ENCODE measurements around the gene IRF7. TPM values are rescaled to one million over a fixed set of nuclear protein-coding genes. Genes with fewer than 3 reads are reported as not detected.

The IRF7 gene
- total RNA-seq, 1 experiment from 2014 or later: 8.8 TPM

DNA sequence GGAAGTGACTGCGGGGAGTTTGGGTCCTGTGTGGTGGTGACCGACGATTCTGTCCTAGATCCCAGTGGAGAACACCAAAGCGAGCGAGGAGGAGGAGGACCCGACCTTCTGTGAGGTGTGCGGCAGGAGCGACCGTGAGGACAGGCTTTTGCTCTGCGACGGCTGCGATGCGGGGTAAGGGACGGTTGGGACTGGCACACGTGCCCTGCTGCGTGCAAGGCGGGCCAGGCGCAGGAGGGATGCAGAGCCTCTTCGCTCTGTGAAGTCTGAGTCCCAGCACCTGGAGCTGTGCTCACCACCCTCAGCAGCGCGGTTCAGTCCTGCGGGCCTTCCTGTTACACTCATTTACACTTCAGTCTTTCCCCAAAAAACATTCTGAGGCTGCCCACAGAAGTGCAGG, 23.2 kb downstream of the IRF7 start:
- DNase-seq (ENCODE audit: low spot score): no peak
- ChIA-PET POLR2A (ENCODE audit: low non-redundant PET) (no interaction called here), CTCF (no interaction called here)
- Histone ChIP-seq H3K9me3 (ENCODE audit: low read depth, low read length, poor library complexity, severe bottlenecking) (no peaks in the 10 kb centered on the region), H3K36me3 (ENCODE audit: insufficient read depth, low read length, poor library complexity, severe bottlenecking) (peaks cover 56% of the 10 kb centered on the region), H3K27ac (ENCODE audit: low read depth, low read length, poor library complexity, severe bottlenecking) (no peak overlapping the region), H3K4me1 (ENCODE audit: insufficient read depth, low read length, poor library complexity, severe bottlenecking) (no peaks in the 10 kb centered on the region), H3K4me3 (ENCODE audit: low read depth, low read length, poor library complexity, severe bottlenecking) (no peak overlapping the region), H3K27me3 (replicated peaks; ENCODE audit: insufficient read depth, low read depth, low read length, poor library complexity) (no peaks in the 10 kb centered on the region)
- no TSS peak for BruUV-seq (replicated peaks)
- TF ChIP-seq EZH2 (IDR thresholded peaks at IDR 0.05; ENCODE audit: borderline replicate concordance, low read depth, low read length, poor library complexity, severe bottlenecking): no peak
- TF ChIP-seq, protein P1, sequence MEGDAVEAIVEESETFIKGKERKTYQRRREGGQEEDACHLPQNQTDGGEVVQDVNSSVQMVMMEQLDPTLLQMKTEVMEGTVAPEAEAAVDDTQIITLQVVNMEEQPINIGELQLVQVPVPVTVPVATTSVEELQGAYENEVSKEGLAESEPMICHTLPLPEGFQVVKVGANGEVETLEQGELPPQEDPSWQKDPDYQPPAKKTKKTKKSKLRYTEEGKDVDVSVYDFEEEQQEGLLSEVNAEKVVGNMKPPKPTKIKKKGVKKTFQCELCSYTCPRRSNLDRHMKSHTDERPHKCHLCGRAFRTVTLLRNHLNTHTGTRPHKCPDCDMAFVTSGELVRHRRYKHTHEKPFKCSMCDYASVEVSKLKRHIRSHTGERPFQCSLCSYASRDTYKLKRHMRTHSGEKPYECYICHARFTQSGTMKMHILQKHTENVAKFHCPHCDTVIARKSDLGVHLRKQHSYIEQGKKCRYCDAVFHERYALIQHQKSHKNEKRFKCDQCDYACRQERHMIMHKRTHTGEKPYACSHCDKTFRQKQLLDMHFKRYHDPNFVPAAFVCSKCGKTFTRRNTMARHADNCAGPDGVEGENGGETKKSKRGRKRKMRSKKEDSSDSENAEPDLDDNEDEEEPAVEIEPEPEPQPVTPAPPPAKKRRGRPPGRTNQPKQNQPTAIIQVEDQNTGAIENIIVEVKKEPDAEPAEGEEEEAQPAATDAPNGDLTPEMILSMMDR (conservative IDR thresholded peaks at IDR 0.05; ENCODE audit: low read depth, low read length): no peak
- intact Hi-C loops (cut with micrococcal nuclease; ENCODE audit: unreplicated experiment): no loop called here

DNA sequence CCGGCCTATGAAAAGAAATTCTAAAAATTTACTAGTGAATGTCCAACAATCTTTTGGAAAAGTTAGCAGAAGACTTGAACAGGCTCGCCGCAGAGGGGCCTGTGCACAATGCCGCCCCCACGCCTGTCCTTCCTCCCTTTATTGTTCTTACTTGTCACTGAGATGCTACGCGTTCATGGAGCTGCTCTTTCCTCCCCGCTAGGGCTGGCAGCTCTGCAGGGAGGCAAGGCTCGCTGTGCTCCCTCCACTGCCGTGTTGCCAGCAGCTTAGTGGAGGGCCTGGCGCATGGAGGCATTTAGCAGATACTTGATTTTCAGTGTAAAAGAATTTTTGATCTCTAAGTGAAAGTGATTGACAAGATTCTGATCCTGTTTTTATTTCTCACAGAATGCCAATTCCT, 24.8 kb downstream of the IRF7 start:
- no TSS peak for BruUV-seq (replicated peaks)
- Histone ChIP-seq H3K36me3 (ENCODE audit: insufficient read depth, low read length, poor library complexity, severe bottlenecking) (peaks cover 62% of the 10 kb centered on the region), H3K27me3 (replicated peaks; ENCODE audit: insufficient read depth, low read depth, low read length, poor library complexity) (no peaks in the 10 kb centered on the region), H3K9me3 (ENCODE audit: low read depth, low read length, poor library complexity, severe bottlenecking) (no peaks in the 10 kb centered on the region), H3K27ac (ENCODE audit: low read depth, low read length, poor library complexity, severe bottlenecking) (no peak overlapping the region), H3K4me3 (ENCODE audit: low read depth, low read length, poor library complexity, severe bottlenecking) (no peak overlapping the region), H3K4me1 (ENCODE audit: insufficient read depth, low read length, poor library complexity, severe bottlenecking) (no peaks in the 10 kb centered on the region)
- no peak for TF ChIP-seq EZH2 (IDR thresholded peaks at IDR 0.05; ENCODE audit: borderline replicate concordance, low read depth, low read length, poor library complexity, severe bottlenecking)
- TF ChIP-seq, protein P1 (conservative IDR thresholded peaks at IDR 0.05; ENCODE audit: low read depth, low read length): no peak
- ChIA-PET POLR2A (ENCODE audit: low non-redundant PET) (interaction anchor here (0.7 kb wide), 1 partner anchor 27 kb away, joined by 10 read pairs; no protein-coding TSS in a partner anchor), CTCF (no interaction called here)
- DNase-seq (ENCODE audit: low spot score): no peak
- intact Hi-C loops (cut with micrococcal nuclease; ENCODE audit: unreplicated experiment): no loop called here

DNA sequence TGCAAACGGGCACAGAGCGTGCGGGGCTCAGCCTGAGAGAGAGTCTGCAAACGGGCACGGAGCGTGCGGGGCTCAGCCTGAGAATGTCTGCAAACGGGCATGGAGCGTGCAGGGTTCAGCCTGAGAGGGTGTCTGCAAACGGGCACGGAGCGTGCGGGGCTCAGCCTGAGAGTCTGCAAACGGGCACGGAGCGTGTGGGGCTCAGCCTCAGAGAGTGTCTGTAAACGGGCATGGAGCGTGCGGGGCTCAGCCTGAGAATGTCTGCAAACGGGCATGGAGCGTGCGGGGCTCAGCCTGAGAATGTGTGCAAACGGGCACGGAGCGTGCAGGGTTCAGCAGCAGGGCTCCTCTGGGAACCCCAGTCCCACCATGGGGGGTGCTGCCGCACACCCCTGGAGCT, 26.0 kb downstream of the IRF7 start:
- H3K36me3 ChIP-seq (ENCODE audit: insufficient read depth, low read length, poor library complexity, severe bottlenecking): peaks cover 59% of the 10 kb centered on the region

More for the DNA sequence above, 26.0 kb downstream of the IRF7 start:
- Histone ChIP-seq H3K4me1 (ENCODE audit: insufficient read depth, low read length, poor library complexity, severe bottlenecking) (no peaks in the 10 kb centered on the region), H3K27ac (ENCODE audit: low read depth, low read length, poor library complexity, severe bottlenecking) (no peak overlapping the region), H3K4me3 (ENCODE audit: low read depth, low read length, poor library complexity, severe bottlenecking) (no peak overlapping the region), H3K9me3 (ENCODE audit: low read depth, low read length, poor library complexity, severe bottlenecking) (no peaks in the 10 kb centered on the region), H3K27me3 (replicated peaks; ENCODE audit: insufficient read depth, low read depth, low read length, poor library complexity) (no peaks in the 10 kb centered on the region)
- TF ChIP-seq EZH2 (IDR thresholded peaks at IDR 0.05; ENCODE audit: borderline replicate concordance, low read depth, low read length, poor library complexity, severe bottlenecking): no peak
- TF ChIP-seq, protein P1 (conservative IDR thresholded peaks at IDR 0.05; ENCODE audit: low read depth, low read length): no peak
- BruUV-seq (replicated peaks): no TSS peak
- ChIA-PET POLR2A (ENCODE audit: low non-redundant PET) (no interaction called here), CTCF (no interaction called here)
- no peak for DNase-seq (ENCODE audit: low spot score)
- intact Hi-C loops (cut with micrococcal nuclease; ENCODE audit: unreplicated experiment): no loop called here

All from A673 (cell line).